MM.1S (cell line): ENCODE results near the gene MUC16.

ENCODE experiments used
- DNase-seq: peaks from one replicate; pipeline ENCODE4 v3.0.0-alpha.2; 2015
- H2AFZ ChIP-seq: fragments of 300-600 bp; sonication (generic); 2 replicates; pipeline ENCODE4 v1.6.0; 2016; ENCODE audit warnings: antibody characterized with exemption, low read length
- H3F3A ChIP-seq: fragments of 300-600 bp; sonication (generic); 2 replicates; pipeline ENCODE4 v1.6.1; 2016; ENCODE audit warnings: mild to moderate bottlenecking, antibody characterized with exemption, low read length, moderate library complexity, mixed read lengths; ENCODE audit not compliant: insufficient read depth
- H3K27ac ChIP-seq: fragments of 300-600 bp; sonication (generic); 2 replicates; pipeline ENCODE4 v1.5.1; 2016; ENCODE audit warnings: mild to moderate bottlenecking, low read length
- H3K27me3 ChIP-seq: fragments of 300-600 bp; sonication (generic); replicated peaks from 2 replicates; pipeline ENCODE4 v1.6.0; 2016; ENCODE audit warnings: low read length; ENCODE audit not compliant: insufficient read depth
- H3K36me3 ChIP-seq: fragments of 300-600 bp; sonication (generic); replicated peaks from 2 replicates; pipeline ENCODE4 v1.6.1; 2016; ENCODE audit warnings: mild to moderate bottlenecking, low read length, mixed read lengths; ENCODE audit not compliant: insufficient read depth
- H3K4me1 ChIP-seq: fragments of 300-600 bp; sonication (generic); 2 replicates; pipeline ENCODE4 v1.6.1; 2016; ENCODE audit warnings: low read length, mixed read lengths
- H3K4me2 ChIP-seq: fragments of 300-600 bp; sonication (generic); 2 replicates; pipeline ENCODE4 v1.6.0; 2016; ENCODE audit warnings: low read depth, low read length
- H3K4me3 ChIP-seq: fragments of 300-600 bp; sonication (generic); 2 replicates; pipeline ENCODE4 v1.5.1; 2016; ENCODE audit warnings: low read length, mixed read lengths
- H3K79me2 ChIP-seq: fragments of 300-600 bp; sonication (generic); 2 replicates; pipeline ENCODE4 v1.6.1; 2016; ENCODE audit warnings: mixed run types, low read length, mixed read lengths
- H3K9ac ChIP-seq: fragments of 300-600 bp; sonication (generic); 2 replicates; pipeline ENCODE4 v1.6.1; 2016; ENCODE audit warnings: low read length, mixed read lengths
- H3K9me2 ChIP-seq: fragments of 300-600 bp; sonication (generic); replicated peaks from 2 replicates; pipeline ENCODE4 v1.6.1; 2016; ENCODE audit warnings: mild to moderate bottlenecking, low read length, mixed read lengths; ENCODE audit not compliant: insufficient read depth
- H3K9me3 ChIP-seq: fragments of 300-600 bp; sonication (generic); replicated peaks from 2 replicates; pipeline ENCODE4 v1.6.1; 2016; ENCODE audit warnings: mild to moderate bottlenecking, low read length, mixed read lengths; ENCODE audit not compliant: insufficient read depth
- H4K20me1 ChIP-seq: fragments of 300-600 bp; sonication (generic); 2 replicates; pipeline ENCODE4 v1.6.1; 2016; ENCODE audit warnings: mild to moderate bottlenecking, low read length, moderate library complexity, mixed read lengths; ENCODE audit not compliant: insufficient read depth
- CTCF ChIP-seq: fragments of 300-600 bp; sonication (generic); IDR thresholded peaks from 2 replicates; pipeline ENCODE4 v1.5.1; 2016; ENCODE audit warnings: antibody characterized with exemption, low read length, mixed read lengths
- EZH2 ChIP-seq: fragments of 300-600 bp; sonication (generic); optimal IDR thresholded peaks from 2 replicates; pipeline ENCODE3; 2017; ENCODE audit warnings: low read depth, mild to moderate bottlenecking, antibody characterized with exemption, low read length, mixed read lengths
- EZH2phosphoT487 ChIP-seq: fragments of 300-600 bp; sonication (generic); IDR thresholded peaks from 2 replicates; pipeline ENCODE4 v1.6.1; 2018; ENCODE audit warnings: antibody characterized with exemption, low read length

MUC16 gene

GRCh38 chr19:9009431-9009830 is 778 bp downstream of the MUC16 start:
- DNase-seq = no peak
- Histone ChIP-seq H3K27me3 (peaks cover 56% of the 10 kb centered on the region), H3K79me2 (no peaks in the 10 kb centered on the region), H3K27ac (no peak overlapping the region), H3K9me2 (no peaks in the 10 kb centered on the region), H3K9me3 (no peaks in the 10 kb centered on the region), H3K4me1 (no peaks in the 10 kb centered on the region), H2AFZ (peak overlapping the region; percentile 80), H3K4me2 (peak overlapping the region; percentile 78), H3K4me3 (peak overlapping the region; percentile 66), H3F3A (no peaks in the 10 kb centered on the region), H4K20me1 (no peaks in the 10 kb centered on the region), H3K9ac (peak overlapping the region; percentile 4; the same call in 1 of the 2 replicates), H3K36me3 (no peaks in the 10 kb centered on the region)
- TF ChIP-seq CTCF (no peak), EZH2phosphoT487 (no peak), EZH2 (no peak)

GRCh38 chr19:9008667-9009066 is 1.5 kb downstream of the MUC16 start:
- H3F3A ChIP-seq = no peaks in the 10 kb centered on the region
- no peaks in the 10 kb centered on the region for H3K9me2 ChIP-seq
- no peak overlapping the region for H3K4me2 ChIP-seq
- peaks cover 53% of the 10 kb centered on the region for H3K27me3 ChIP-seq
- no peak overlapping the region for H2AFZ ChIP-seq
- H4K20me1 ChIP-seq = no peaks in the 10 kb centered on the region
- TF ChIP-seq CTCF (no peak), EZH2phosphoT487 (no peak), EZH2 (no peak)
- no peak overlapping the region for H3K4me3 ChIP-seq
- no peaks in the 10 kb centered on the region for H3K9me3 ChIP-seq
- H3K4me1 ChIP-seq = no peaks in the 10 kb centered on the region
- H3K27ac ChIP-seq = no peak overlapping the region
- no peaks in the 10 kb centered on the region for H3K79me2 ChIP-seq
- H3K9ac ChIP-seq = no peak overlapping the region
- no peak for DNase-seq
- H3K36me3 ChIP-seq = no peaks in the 10 kb centered on the region

GRCh38 chr19:9000933-9001332 is 9.3 kb downstream of the MUC16 start:
- H3K9me3 ChIP-seq = no peaks in the 10 kb centered on the region
- H3K79me2 ChIP-seq = no peaks in the 10 kb centered on the region
- H3K4me1 ChIP-seq = no peaks in the 10 kb centered on the region
- peaks cover 15% of the 10 kb centered on the region; the same call in 1 of the 2 replicates for H3K27me3 ChIP-seq
- no peak overlapping the region for H3K4me2 ChIP-seq
- TF ChIP-seq EZH2phosphoT487 (no peak), EZH2 (no peak), CTCF (no peak)
- H3K9me2 ChIP-seq = no peaks in the 10 kb centered on the region
- no peaks in the 10 kb centered on the region for H3F3A ChIP-seq
- H3K4me3 ChIP-seq = no peak overlapping the region
- H4K20me1 ChIP-seq = no peaks in the 10 kb centered on the region
- H2AFZ ChIP-seq = no peak overlapping the region
- DNase-seq = no peak
- no peak overlapping the region for H3K27ac ChIP-seq
- H3K9ac ChIP-seq = no peak overlapping the region
- no peaks in the 10 kb centered on the region for H3K36me3 ChIP-seq
